Osteoblast (primary cell): ENCODE data around the gene OR2AG2. TPM values are rescaled to one million over a fixed set of nuclear protein-coding genes. Genes with fewer than 3 reads are reported as not detected.

Source experiments
- DNase-seq: peaks from one replicate; pipeline ENCODE4 v3.0.0; 2011; ENCODE audit warnings: low spot score, mixed read lengths; ENCODE audit not compliant: insufficient read length; ENCODE audit errors: missing footprints
- H2AFZ ChIP-seq: 2 replicates; pipeline ENCODE4 v1.6.0; 2011; ENCODE audit warnings: mild to moderate bottlenecking, low read length
- H3K27ac ChIP-seq: 2 replicates; pipeline ENCODE4 v1.5.1; 2011; ENCODE audit warnings: mild to moderate bottlenecking, low read depth, low read length, moderate library complexity
- H3K27me3 ChIP-seq: 2 replicates; pipeline ENCODE4 v1.6.0; 2012; ENCODE audit warnings: mild to moderate bottlenecking, control low read depth, inconsistent platforms, low read length, moderate library complexity; ENCODE audit not compliant: insufficient read depth
- H3K36me3 ChIP-seq: 2 replicates; pipeline ENCODE4 v1.5.1; 2011; ENCODE audit warnings: mild to moderate bottlenecking, low read length, control low read depth, moderate library complexity; ENCODE audit not compliant: insufficient read depth
- H3K4me1 ChIP-seq: 2 replicates; pipeline ENCODE4 v1.5.1; 2011; ENCODE audit warnings: mild to moderate bottlenecking, low read length, control low read depth, moderate library complexity; ENCODE audit not compliant: insufficient read depth
- H3K4me2 ChIP-seq: 2 replicates; pipeline ENCODE4 v1.6.0; 2011; ENCODE audit warnings: mild to moderate bottlenecking, low read length; ENCODE audit not compliant: insufficient read depth
- H3K4me3 ChIP-seq: fragments of 200-600 bp; sonication (generic); 3 replicates; pipeline ENCODE4 v1.5.1; 2012; ENCODE audit warnings: mild to moderate bottlenecking, low read length, inconsistent platforms; ENCODE audit not compliant: insufficient read depth
- H3K79me2 ChIP-seq: 2 replicates; pipeline ENCODE4 v1.6.0; 2012; ENCODE audit warnings: mild to moderate bottlenecking, low read length, control low read depth, inconsistent platforms; ENCODE audit not compliant: insufficient read depth
- H3K9me3 ChIP-seq: 2 replicates; pipeline ENCODE4 v1.5.1; 2011; ENCODE audit warnings: low read depth, low read length, control low read depth
- H4K20me1 ChIP-seq: 2 replicates; pipeline ENCODE4 v1.6.0; 2012; ENCODE audit warnings: mild to moderate bottlenecking, low read length, control low read depth; ENCODE audit not compliant: insufficient read depth
- CTCF ChIP-seq: IDR thresholded peaks from 2 replicates; pipeline ENCODE4 v1.5.1; 2011; ENCODE audit warnings: mild to moderate bottlenecking, low read depth, low read length, moderate library complexity; ENCODE audit errors: extremely low read depth
- total RNA-seq: library from RNA; depleted of rRNA; stranded (reverse); fragments of >200 nt; gene quantifications from 2 replicates; pipeline ENCODE4 v1.2.3, GENCODE V29; 2012

OR2AG2 gene
- total RNA-seq, 1 donor, result 0.36 TPM

- peak; percentile 64 for TF ChIP-seq CTCF
- Histone ChIP-seq H3K27me3 (no peaks in the 10 kb centered on the region), H3K4me2 (no peak overlapping the region), H3K4me3 (no peak overlapping the region), H3K27ac (no peak overlapping the region), H3K9me3 (no peaks in the 10 kb centered on the region), H3K36me3 (no peaks in the 10 kb centered on the region), H3K4me1 (no peaks in the 10 kb centered on the region), H2AFZ (no peak overlapping the region), H3K79me2 (no peaks in the 10 kb centered on the region), H4K20me1 (no peaks in the 10 kb centered on the region)
- peak; percentile 65 for DNase-seq
Measured at GRCh38 chr11:6757373-6757967, 14.3 kb downstream of the OR2AG2 start.

GRCh38 chr11:6755953-6756347, 15.8 kb downstream of the OR2AG2 start:
- TF ChIP-seq CTCF, result no peak
- no peaks in the 10 kb centered on the region for H3K36me3 ChIP-seq
- H3K4me2 ChIP-seq, result no peak overlapping the region
- H4K20me1 ChIP-seq, result no peaks in the 10 kb centered on the region
- H3K27me3 ChIP-seq, result no peaks in the 10 kb centered on the region
- no peak overlapping the region for H3K27ac ChIP-seq
- no peak for DNase-seq
- no peaks in the 10 kb centered on the region for H3K79me2 ChIP-seq
- H2AFZ ChIP-seq, result no peak overlapping the region
- H3K4me3 ChIP-seq, result no peak overlapping the region
- H3K9me3 ChIP-seq, result no peaks in the 10 kb centered on the region
- no peaks in the 10 kb centered on the region for H3K4me1 ChIP-seq

DNA sequence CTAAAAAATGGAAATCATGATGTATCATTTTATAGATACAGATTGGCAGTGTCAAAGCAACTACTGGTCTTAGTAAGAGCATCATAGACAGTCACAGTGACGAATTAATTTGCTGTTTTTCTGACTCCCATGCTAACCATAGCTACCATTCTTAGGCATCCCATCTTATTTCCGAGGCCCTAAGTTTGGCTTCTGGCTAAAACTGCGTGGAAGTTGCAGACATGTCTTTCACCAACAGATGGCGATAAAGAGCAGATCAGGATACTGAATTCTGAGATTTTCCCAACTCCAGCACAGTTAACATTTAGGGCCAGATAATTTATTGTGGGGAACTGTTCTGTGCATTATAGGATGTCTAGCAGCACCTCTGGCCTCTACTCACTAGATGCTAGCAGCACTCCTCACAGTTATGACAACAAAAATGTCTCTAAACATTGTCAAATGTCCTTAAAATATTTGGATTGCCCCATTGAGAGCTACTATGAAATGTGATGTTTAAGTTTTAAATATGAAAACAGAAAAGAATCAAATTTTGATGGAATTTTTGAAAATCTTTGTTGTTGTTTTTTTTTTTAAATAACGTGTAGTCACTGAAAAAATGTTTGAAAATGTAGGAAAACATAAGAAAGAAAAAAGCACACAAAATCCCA, 16.3 kb downstream of the OR2AG2 start:
- no peaks in the 10 kb centered on the region for H3K4me1 ChIP-seq
- peak; percentile 87 for TF ChIP-seq CTCF
- peak; percentile 76 for DNase-seq
- H3K27ac ChIP-seq, result no peak overlapping the region
- no peaks in the 10 kb centered on the region for H3K9me3 ChIP-seq
- H3K27me3 ChIP-seq, result no peaks in the 10 kb centered on the region
- H3K36me3 ChIP-seq, result no peaks in the 10 kb centered on the region
- H3K79me2 ChIP-seq, result no peaks in the 10 kb centered on the region
- no peak overlapping the region for H3K4me2 ChIP-seq
- H2AFZ ChIP-seq, result no peak overlapping the region
- no peak overlapping the region for H3K4me3 ChIP-seq
- no peaks in the 10 kb centered on the region for H4K20me1 ChIP-seq

GRCh38 chr11:6747097-6747668, 24.6 kb downstream of the OR2AG2 start:
- Histone ChIP-seq H3K4me1 (no peaks in the 10 kb centered on the region), H3K27ac (no peak overlapping the region), H3K27me3 (peaks cover 4% of the 10 kb centered on the region), H3K9me3 (no peaks in the 10 kb centered on the region), H4K20me1 (no peaks in the 10 kb centered on the region), H2AFZ (no peak overlapping the region), H3K4me3 (no peak overlapping the region), H3K79me2 (no peaks in the 10 kb centered on the region), H3K4me2 (no peak overlapping the region), H3K36me3 (no peaks in the 10 kb centered on the region)
- no peak for DNase-seq
- no peak for TF ChIP-seq CTCF
